ENCODE data around the gene ZNF677. TPM values are rescaled to one million over a fixed set of nuclear protein-coding genes. Genes with fewer than 3 reads are reported as not detected.
"Not testable (repeated sequence)": the region's sequence is repeated elsewhere in the genome, so short reads cannot be mapped to it uniquely, and the experiment has no call there.

Gene ZNF677
- polyA plus RNA-seq, 1 donor (not counting 4 experiments of a cell fraction or from before 2014, with no cell fraction given) = 16.8 TPM

DNA sequence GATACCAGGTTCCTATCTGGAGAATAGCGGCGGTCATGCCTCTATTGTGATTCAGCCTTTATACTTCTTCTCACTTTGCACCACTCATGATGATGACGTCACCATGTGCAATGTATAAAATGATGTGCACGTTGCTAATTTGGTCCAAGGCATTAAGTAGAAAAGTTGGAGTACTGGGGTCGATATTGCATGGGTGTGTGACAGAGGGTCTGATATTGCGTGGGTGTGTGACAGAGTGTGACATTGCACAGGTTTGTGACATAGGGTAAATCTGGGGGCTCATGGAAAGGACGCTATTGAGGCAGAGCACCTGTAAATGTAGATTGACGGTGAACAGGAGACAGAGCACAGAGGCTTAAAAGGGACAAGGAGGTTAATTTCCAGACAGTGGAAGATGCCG is 17.4 kb upstream of the ZNF677 start:
- FAIRE-seq = no peak

DNA sequence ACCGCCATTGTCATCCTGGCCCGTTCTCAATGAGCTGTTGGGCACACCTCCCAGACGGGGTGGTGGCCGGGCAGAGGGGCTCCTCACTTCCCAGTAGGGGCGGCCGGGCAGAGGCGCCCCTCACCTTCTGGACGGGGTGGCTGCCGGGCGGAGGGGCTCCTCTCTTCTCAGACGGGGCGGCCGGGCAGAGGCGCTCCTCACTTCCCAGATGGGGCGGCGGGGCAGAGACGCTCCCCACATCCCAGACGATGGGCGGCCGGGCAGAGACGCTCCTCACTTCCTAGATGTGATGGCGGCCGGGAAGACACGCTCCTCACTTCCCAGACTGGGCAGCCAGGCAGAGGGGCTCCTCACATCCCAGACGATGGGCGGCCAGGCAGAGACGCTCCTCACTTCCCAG is 15.2 kb upstream of the ZNF677 start:
- dilution Hi-C loops (cut with MboI; ENCODE audit: extremely low pct_ligation_motif_present, low sequenced_read_pairs); FAIRE-seq; H3K27ac ChIP-seq (ENCODE audit: control insufficient read depth, insufficient read depth, low read length): not testable (repeated sequence)

More for the DNA sequence above, 17.4 kb upstream of the ZNF677 start:
- Histone ChIP-seq H3K27me3 (ENCODE audit: control insufficient read depth, extremely low read depth, insufficient read depth, low read length) (no peaks in the 10 kb centered on the region), H3K27ac (ENCODE audit: control insufficient read depth, insufficient read depth, low read length) (no peak overlapping the region), H3K4me3 (ENCODE audit: control insufficient read depth in 2 of 3, extremely low read depth in 1 of 3, insufficient read depth in 2 of 3, low read depth in 1 of 3, low read length in 3 of 3) (no peak overlapping the region), H3K36me3 (ENCODE audit: control insufficient read depth in 2 of 2, extremely low read depth in 1 of 2, insufficient read depth in 2 of 2, low read length in 2 of 2) (no peaks in the 10 kb centered on the region), H3K9ac (ENCODE audit: control insufficient read depth, extremely low read depth, insufficient read depth, low read length) (no peak overlapping the region), H4K20me1 (ENCODE audit: control insufficient read depth, extremely low read depth, insufficient read depth, low read length) (no peaks in the 10 kb centered on the region), H3K9me3 (ENCODE audit: control insufficient read depth, low read depth, low read length) (peaks cover 13% of the 10 kb centered on the region), H3K9me1 (ENCODE audit: control insufficient read depth, extremely low read depth, insufficient read depth, low read length) (no peaks in the 10 kb centered on the region), H2AFZ (ENCODE audit: control insufficient read depth, low read length) (no peak overlapping the region), H3K4me2 (ENCODE audit: control insufficient read depth, extremely low read depth, insufficient read depth, low read depth, low read length) (no peak overlapping the region), H3K4me1 (ENCODE audit: control insufficient read depth, extremely low read depth, insufficient read depth, low read length) (no peaks in the 10 kb centered on the region), H3K79me2 (ENCODE audit: control insufficient read depth, insufficient read depth, low read length) (no peaks in the 10 kb centered on the region)
- dilution Hi-C loops (cut with MboI; ENCODE audit: extremely low pct_ligation_motif_present, low sequenced_read_pairs) = no loop called here
- TF ChIP-seq EZH2 (IDR thresholded peaks at IDR 0.05; ENCODE audit: low read length) = no peak
- TF ChIP-seq, protein P1, sequence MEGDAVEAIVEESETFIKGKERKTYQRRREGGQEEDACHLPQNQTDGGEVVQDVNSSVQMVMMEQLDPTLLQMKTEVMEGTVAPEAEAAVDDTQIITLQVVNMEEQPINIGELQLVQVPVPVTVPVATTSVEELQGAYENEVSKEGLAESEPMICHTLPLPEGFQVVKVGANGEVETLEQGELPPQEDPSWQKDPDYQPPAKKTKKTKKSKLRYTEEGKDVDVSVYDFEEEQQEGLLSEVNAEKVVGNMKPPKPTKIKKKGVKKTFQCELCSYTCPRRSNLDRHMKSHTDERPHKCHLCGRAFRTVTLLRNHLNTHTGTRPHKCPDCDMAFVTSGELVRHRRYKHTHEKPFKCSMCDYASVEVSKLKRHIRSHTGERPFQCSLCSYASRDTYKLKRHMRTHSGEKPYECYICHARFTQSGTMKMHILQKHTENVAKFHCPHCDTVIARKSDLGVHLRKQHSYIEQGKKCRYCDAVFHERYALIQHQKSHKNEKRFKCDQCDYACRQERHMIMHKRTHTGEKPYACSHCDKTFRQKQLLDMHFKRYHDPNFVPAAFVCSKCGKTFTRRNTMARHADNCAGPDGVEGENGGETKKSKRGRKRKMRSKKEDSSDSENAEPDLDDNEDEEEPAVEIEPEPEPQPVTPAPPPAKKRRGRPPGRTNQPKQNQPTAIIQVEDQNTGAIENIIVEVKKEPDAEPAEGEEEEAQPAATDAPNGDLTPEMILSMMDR (optimal IDR thresholded peaks at IDR 0.05 in 1 of 3, IDR thresholded peaks at IDR 0.05 in 1 of 3, conservative IDR thresholded peaks at IDR 0.05 in 1 of 3; ENCODE audit: extremely low read depth in 1 of 3, insufficient read depth in 2 of 3, low read length in 3 of 3) = no peak
- no peak for DNase-seq (ENCODE audit: low read depth, low spot score)

GRCh38 chr19:53267623-53268022 is 12.9 kb upstream of the ZNF677 start, which contains the start of gene VN1R4:
VN1R4 (minus strand) TSS chr19:53267723; CDS start chr19:53267665, 58 bp downstream.
- H3K9me1 ChIP-seq (ENCODE audit: control insufficient read depth, extremely low read depth, insufficient read depth, low read length); FAIRE-seq; H3K4me2 ChIP-seq (ENCODE audit: control insufficient read depth, extremely low read depth, insufficient read depth, low read depth, low read length); H3K4me3 ChIP-seq (ENCODE audit: control insufficient read depth in 2 of 3, extremely low read depth in 1 of 3, insufficient read depth in 2 of 3, low read depth in 1 of 3, low read length in 3 of 3); H3K4me1 ChIP-seq (ENCODE audit: control insufficient read depth, extremely low read depth, insufficient read depth, low read length); H3K9ac ChIP-seq (ENCODE audit: control insufficient read depth, extremely low read depth, insufficient read depth, low read length); H4K20me1 ChIP-seq (ENCODE audit: control insufficient read depth, extremely low read depth, insufficient read depth, low read length); dilution Hi-C loops (cut with MboI; ENCODE audit: extremely low pct_ligation_motif_present, low sequenced_read_pairs); H3K79me2 ChIP-seq (ENCODE audit: control insufficient read depth, insufficient read depth, low read length); H3K27ac ChIP-seq (ENCODE audit: control insufficient read depth, insufficient read depth, low read length); H3K36me3 ChIP-seq (ENCODE audit: control insufficient read depth in 2 of 2, extremely low read depth in 1 of 2, insufficient read depth in 2 of 2, low read length in 2 of 2); DNase-seq (ENCODE audit: low read depth, low spot score); H3K27me3 ChIP-seq (ENCODE audit: control insufficient read depth, extremely low read depth, insufficient read depth, low read length); H2AFZ ChIP-seq (ENCODE audit: control insufficient read depth, low read length); H3K9me3 ChIP-seq (ENCODE audit: control insufficient read depth, low read depth, low read length): not testable (repeated sequence)

More for the DNA sequence above, 15.2 kb upstream of the ZNF677 start:
- H3K4me3 ChIP-seq (ENCODE audit: control insufficient read depth in 2 of 3, extremely low read depth in 1 of 3, insufficient read depth in 2 of 3, low read depth in 1 of 3, low read length in 3 of 3); DNase-seq (ENCODE audit: low read depth, low spot score); H3K36me3 ChIP-seq (ENCODE audit: control insufficient read depth in 2 of 2, extremely low read depth in 1 of 2, insufficient read depth in 2 of 2, low read length in 2 of 2); H3K4me1 ChIP-seq (ENCODE audit: control insufficient read depth, extremely low read depth, insufficient read depth, low read length); H3K4me2 ChIP-seq (ENCODE audit: control insufficient read depth, extremely low read depth, insufficient read depth, low read depth, low read length); H3K79me2 ChIP-seq (ENCODE audit: control insufficient read depth, insufficient read depth, low read length); H3K9me1 ChIP-seq (ENCODE audit: control insufficient read depth, extremely low read depth, insufficient read depth, low read length); H2AFZ ChIP-seq (ENCODE audit: control insufficient read depth, low read length); H3K9ac ChIP-seq (ENCODE audit: control insufficient read depth, extremely low read depth, insufficient read depth, low read length); H4K20me1 ChIP-seq (ENCODE audit: control insufficient read depth, extremely low read depth, insufficient read depth, low read length); H3K27me3 ChIP-seq (ENCODE audit: control insufficient read depth, extremely low read depth, insufficient read depth, low read length): not testable (repeated sequence)
- H3K9me3 ChIP-seq (ENCODE audit: control insufficient read depth, low read depth, low read length) = peaks cover 12% of the 10 kb centered on the region

Data from keratinocyte (primary cell).